GM08714 (cell line): ENCODE results near the gene ELMOD3.
"Not testable (repeated sequence)": the region's sequence is repeated elsewhere in the genome, so short reads cannot be mapped to it uniquely, and the experiment has no call there.

Source experiments
- H3K4me3 ChIP-seq: fragments of 200-500 bp; sonication (Bioruptor generic); 2 replicates; pipeline ENCODE4 v1.5.1; 2014; ENCODE audit warnings: mild to moderate bottlenecking, low read length, inconsistent platforms
- ZNF274 ChIP-seq: IDR thresholded peaks from 2 replicates; pipeline ENCODE4 v1.6.1; 2012; ENCODE audit warnings: mild to moderate bottlenecking, low read depth, low read length

ELMOD3 gene

GRCh38 chr2:85324639-85325465, 29.7 kb upstream of the ELMOD3 start:
- peak overlapping the region; percentile 74 for H3K4me3 ChIP-seq
- TF ChIP-seq ZNF274: no peak

GRCh38 chr2:85325466-85325811, 29.1 kb upstream of the ELMOD3 start:
- peak overlapping the region; percentile 74 for H3K4me3 ChIP-seq

GRCh38 chr2:85326406-85327159, 28.0 kb upstream of the ELMOD3 start:
- TF ChIP-seq ZNF274: no peak

More at GRCh38 chr2:85325466-85325811, 29.1 kb upstream of the ELMOD3 start:
- TF ChIP-seq ZNF274: no peak

GRCh38 chr2:85327160-85327821, 27.3 kb upstream of the ELMOD3 start:
- H3K4me3 ChIP-seq: peak overlapping the region; percentile 74
- no peak for TF ChIP-seq ZNF274

More at GRCh38 chr2:85326406-85327159, 28.0 kb upstream of the ELMOD3 start:
- H3K4me3 ChIP-seq: peak overlapping the region; percentile 74

GRCh38 chr2:85327822-85328617, 26.5 kb upstream of the ELMOD3 start, which contains the start of gene TGOLN2:
TSS of gene TGOLN2 (minus strand) at chr2:85327989. CDS start at chr2:85327962, 27 bp downstream.
- H3K4me3 ChIP-seq: peak within 1 kb of the TSS; percentile 74

GRCh38 chr2:85329181-85329651, 25.4 kb upstream of the ELMOD3 start:
- no peak for TF ChIP-seq ZNF274
- no peak overlapping the region for H3K4me3 ChIP-seq

More at GRCh38 chr2:85327822-85328617, 26.5 kb upstream of the ELMOD3 start, which contains the start of gene TGOLN2:
- no peak for TF ChIP-seq ZNF274

GRCh38 chr2:85329701-85330100, 24.9 kb upstream of the ELMOD3 start:
- not testable (repeated sequence) for H3K4me3 ChIP-seq

- H3K4me3 ChIP-seq: no peak overlapping the region
- no peak for TF ChIP-seq ZNF274
Measured at GRCh38 chr2:85330839-85331636, 23.5 kb upstream of the ELMOD3 start.

- H3K4me3 ChIP-seq: not testable (repeated sequence)
Measured at GRCh38 chr2:85333877-85334276, 20.7 kb upstream of the ELMOD3 start.

- H3K4me3 ChIP-seq: no peak overlapping the region
- TF ChIP-seq ZNF274: no peak
Measured at GRCh38 chr2:85334928-85335327, 19.6 kb upstream of the ELMOD3 start.

GRCh38 chr2:85340034-85340892, 14.3 kb upstream of the ELMOD3 start:
- no peak for TF ChIP-seq ZNF274
- H3K4me3 ChIP-seq: no peak overlapping the region
